ENCODE measurements around the gene ADAMTS8. TPM values are rescaled to one million over a fixed set of nuclear protein-coding genes. Genes with fewer than 3 reads are reported as not detected.

Gene ADAMTS8
- total RNA-seq, 2 experiments from 2014 or later, result not detected

GRCh38 chr11:130467116-130467900 is 38.9 kb upstream of the ADAMTS8 start:
- Mint-ChIP-seq H3K27me3 (no peaks in the 10 kb centered on the region), H3K4me3 (no peak overlapping the region), H3K4me1 (ENCODE audit: low read depth) (no peaks in the 10 kb centered on the region), H3K27ac (no peak overlapping the region), H3K36me3 (ENCODE audit: low read depth) (no peaks in the 10 kb centered on the region), H3K9me3 (no peaks in the 10 kb centered on the region)
- ATAC-seq (no peak), DNase-seq (no peak)
- POLR2A ChIA-PET, result no interaction called here
- intact Hi-C loops (cut with micrococcal nuclease), result no loop called here
- no peak for TF ChIP-seq CTCF (IDR thresholded peaks at IDR 0.05)
- CTCF ChIA-PET, result interaction anchor here (1.4 kb wide), 1 partner anchor 32 kb away, joined by 3 read pairs; no protein-coding TSS in a partner anchor

- ChIA-PET POLR2A (no interaction called here), CTCF (interaction anchor here (1.1 kb wide), 1 partner anchor 32 kb away, joined by 3 read pairs; no protein-coding TSS in a partner anchor)
- intact Hi-C loops (cut with micrococcal nuclease), result no loop called here
- no peaks in the 10 kb centered on the region for H3K4me1 Mint-ChIP-seq (ENCODE audit: low read depth)
- no peaks in the 10 kb centered on the region for H3K27me3 Mint-ChIP-seq
- H3K4me3 Mint-ChIP-seq, result no peak overlapping the region
- no peak overlapping the region for H3K27ac Mint-ChIP-seq
- ATAC-seq, result no peak
- no peaks in the 10 kb centered on the region for H3K36me3 Mint-ChIP-seq (ENCODE audit: low read depth)
- H3K9me3 Mint-ChIP-seq, result no peaks in the 10 kb centered on the region
- DNase-seq, result no peak
- TF ChIP-seq CTCF (IDR thresholded peaks at IDR 0.05), result no peak
Observed at GRCh38 chr11:130465263-130465662, 36.9 kb upstream of the ADAMTS8 start.

- no peaks in the 10 kb centered on the region for H3K4me1 Mint-ChIP-seq (ENCODE audit: low read depth)
- intact Hi-C loops (cut with micrococcal nuclease), result no loop called here
- no peak overlapping the region for H3K4me3 Mint-ChIP-seq
- no peak for TF ChIP-seq CTCF (IDR thresholded peaks at IDR 0.05)
- no peaks in the 10 kb centered on the region for H3K9me3 Mint-ChIP-seq
- POLR2A ChIA-PET, result no interaction called here
- H3K36me3 Mint-ChIP-seq (ENCODE audit: low read depth), result no peaks in the 10 kb centered on the region
- H3K27ac Mint-ChIP-seq, result no peak overlapping the region
- CTCF ChIA-PET, result interaction anchor here (1.1 to 1.7 kb wide), 2 partner anchors 30 to 31 kb away, joined by 3 to 7 read pairs; no protein-coding TSS in a partner anchor
- DNase-seq (no peak), ATAC-seq (no peak)
- H3K27me3 Mint-ChIP-seq, result peaks cover 2% of the 10 kb centered on the region
Observed at GRCh38 chr11:130464291-130464812, 35.9 kb upstream of the ADAMTS8 start.

- no peak for TF ChIP-seq CTCF (IDR thresholded peaks at IDR 0.05)
- CTCF ChIA-PET, result interaction anchor here (0.9 to 1.7 kb wide), 2 partner anchors 28 to 95 kb away, joined by 3 to 7 read pairs; no protein-coding TSS in a partner anchor
- no peak for ATAC-seq
- intact Hi-C loops (cut with micrococcal nuclease), result no loop called here
- H3K4me3 Mint-ChIP-seq, result no peak overlapping the region
- POLR2A ChIA-PET, result no interaction called here
- H3K4me1 Mint-ChIP-seq (ENCODE audit: low read depth), result no peaks in the 10 kb centered on the region
- DNase-seq, result no peak
- H3K9me3 Mint-ChIP-seq, result no peaks in the 10 kb centered on the region
- H3K27ac Mint-ChIP-seq, result no peak overlapping the region
- H3K27me3 Mint-ChIP-seq, result peaks cover 2% of the 10 kb centered on the region
- H3K36me3 Mint-ChIP-seq (ENCODE audit: low read depth), result no peaks in the 10 kb centered on the region
Observed at GRCh38 chr11:130462931-130463330, 34.5 kb upstream of the ADAMTS8 start.

Data from activated CD8-positive, alpha-beta T cell treated with anti-CD3 and anti-CD28 coated beads for 36 hours (primary cell).